CD14-positive monocyte (primary cell): ENCODE data around the gene CHST6. TPM values are rescaled to one million over a fixed set of nuclear protein-coding genes. Genes with fewer than 3 reads are reported as not detected.
"Not testable (repeated sequence)": the region's sequence is repeated elsewhere in the genome, so short reads cannot be mapped to it uniquely, and the experiment has no call there.

Experiments
- DNase-seq, 3 donors: peaks; one replicate each; pipeline ENCODE4 v3.0.0-alpha.2; 2011 to 2022
- H2AFZ ChIP-seq: 2 replicates; pipeline ENCODE4 v1.6.0; 2012; ENCODE audit warnings: mild to moderate bottlenecking, low read depth, low read length, inconsistent platforms; ENCODE audit not compliant: insufficient read depth, poor library complexity, severe bottlenecking
- H3K27ac ChIP-seq, 2 donors: 1 replicate in 1 of 2; 2 replicates in 1 of 2; pipeline ENCODE4 v1.5.1; 2012 to 2013; ENCODE audit warnings: low read length in 2 of 2, control low read depth in 1 of 2, inconsistent platforms in 1 of 2, low read depth in 1 of 2, mild to moderate bottlenecking in 1 of 2
- H3K27me3 ChIP-seq, 2 donors: one replicate each; pipeline versions ENCODE4 v1.6.0 to v1.6.1; 2011 to 2013; ENCODE audit warnings: low read length in 2 of 2; ENCODE audit not compliant: control insufficient read depth in 2 of 2, insufficient read depth in 2 of 2
- H3K36me3 ChIP-seq, 2 donors: replicated peaks in 1 of 2; 1 replicate in 1 of 2; 2 replicates in 1 of 2; pipeline versions ENCODE4 v1.5.1 to v1.6.1; 2012 to 2013; ENCODE audit warnings: low read length in 2 of 2, control low read depth in 1 of 2, inconsistent platforms in 1 of 2, mild to moderate bottlenecking in 1 of 2; ENCODE audit not compliant: insufficient read depth in 2 of 2, control insufficient read depth in 1 of 2
- H3K4me1 ChIP-seq, 2 donors: 1 replicate in 1 of 2; 2 replicates in 1 of 2; pipeline versions ENCODE4 v1.5.1 to v1.6.1; 2012 to 2013; ENCODE audit warnings: low read length in 2 of 2, control low read depth in 1 of 2, inconsistent platforms in 1 of 2, mild to moderate bottlenecking in 1 of 2, moderate library complexity in 1 of 2; ENCODE audit not compliant: insufficient read depth in 2 of 2, control insufficient read depth in 1 of 2
- H3K4me2 ChIP-seq: replicated peaks from 2 replicates; pipeline ENCODE3; 2012; ENCODE audit warnings: low read length, moderate library complexity, mild to moderate bottlenecking; ENCODE audit not compliant: poor library complexity, severe bottlenecking; ENCODE audit errors: extremely low read depth
- H3K4me3 ChIP-seq, 3 experiments: fragments of 200-600 bp in 1 of 3; sonication (generic) in 1 of 3; replicated peaks in 1 of 3; 1 replicate in 2 of 3; 2 replicates in 1 of 3; pipeline ENCODE4 v1.5.1; 2011 to 2013; ENCODE audit warnings: low read length in 3 of 3, mild to moderate bottlenecking in 3 of 3, control low read depth in 2 of 3, low read depth in 2 of 3, inconsistent platforms in 1 of 3, moderate library complexity in 1 of 3
- H3K79me2 ChIP-seq: 2 replicates; pipeline ENCODE4 v1.6.0; 2012; ENCODE audit warnings: mild to moderate bottlenecking, control low read depth, inconsistent platforms, low read length, moderate library complexity; ENCODE audit not compliant: insufficient read depth
- H3K9ac ChIP-seq: 2 replicates; pipeline ENCODE4 v1.6.0; 2017; ENCODE audit warnings: low read length, mild to moderate bottlenecking; ENCODE audit not compliant: insufficient read depth, poor library complexity, severe bottlenecking
- H3K9me3 ChIP-seq, 2 donors: replicated peaks in 1 of 2; 1 replicate in 1 of 2; 2 replicates in 1 of 2; pipeline versions ENCODE4 v1.5.1 to v1.6.1; 2012 to 2013; ENCODE audit warnings: low read length in 2 of 2, control low read depth in 1 of 2; ENCODE audit not compliant: control insufficient read depth in 1 of 2, insufficient read depth in 1 of 2
- H4K20me1 ChIP-seq: 2 replicates; pipeline ENCODE4 v1.6.0; 2012; ENCODE audit warnings: mild to moderate bottlenecking, low read length, control low read depth, moderate library complexity; ENCODE audit not compliant: insufficient read depth
- H3K27ac Mint-ChIP-seq, 7 donors: one replicate each; pipeline ENCODE4 v1.8.0; 2020; ENCODE audit warnings: mild to moderate bottlenecking in 7 of 7, mixed read lengths in 7 of 7, moderate library complexity in 6 of 7, inconsistent platforms in 2 of 7
- H3K27me3 Mint-ChIP-seq, 3 donors: one replicate each; pipeline ENCODE4 v1.8.0; 2021 to 2022; ENCODE audit warnings: low read depth in 3 of 3, mild to moderate bottlenecking in 3 of 3, mixed read lengths in 3 of 3, moderate library complexity in 3 of 3, inconsistent platforms in 1 of 3
- H3K36me3 Mint-ChIP-seq, 2 donors: one replicate each; pipeline ENCODE4 v1.8.0; 2020; ENCODE audit warnings: mixed read lengths in 2 of 2, inconsistent platforms in 1 of 2, mild to moderate bottlenecking in 1 of 2
- H3K4me1 Mint-ChIP-seq: one replicate; pipeline ENCODE4 v1.8.0; 2020; ENCODE audit warnings: mild to moderate bottlenecking, mixed read lengths
- H3K4me3 Mint-ChIP-seq, 2 donors: one replicate each; pipeline ENCODE4 v1.8.0; 2020; ENCODE audit warnings: mild to moderate bottlenecking in 2 of 2, mixed read lengths in 2 of 2, moderate library complexity in 1 of 2
- H3K9me3 Mint-ChIP-seq, 7 donors: one replicate each; pipeline ENCODE4 v1.8.0; 2020 to 2022; ENCODE audit warnings: mixed read lengths in 7 of 7, mild to moderate bottlenecking in 6 of 7, moderate library complexity in 6 of 7, inconsistent platforms in 2 of 7
- WGBS: methylation state at CpG from one replicate; pipeline ENCODE4 v1.1.5; 2013; ENCODE audit warnings: missing lambda C conversion rate; ENCODE audit not compliant: insufficient coverage; 5-methylcytosine and 5-hydroxymethylcytosine counted together
- intact Hi-C, 2 donors: fragments of 100-400 bp; cut with micrococcal nuclease; formaldehyde crosslinking; loops; one replicate each; pipeline versions ENCODE4 v1.15.0 to v1.15.1; 2023
- polyA plus RNA-seq, 3 donors: library from polyadenylated mRNA; depleted of rRNA in 1 of 3; unstranded in 2 of 3; stranded (reverse) in 1 of 3; fragments of 300-500 nt in 2 of 3; fragments of >200 nt in 1 of 3; fragmentation: Illumina TruSeq in 2 of 3; gene quantifications; 1 replicate in 2 of 3; 2 replicates in 1 of 3; pipeline ENCODE4 v1.2.3, GENCODE V29; 2012 to 2021
- TF ChIP-seq, protein P1 (sequence below): fragments of 200-600 bp; IDR thresholded peaks from one replicate; pipeline ENCODE4 v1.8.0; 2022; ENCODE audit warnings: antibody characterized with exemption, mild to moderate bottlenecking

CHST6 gene
- polyA plus RNA-seq, 3 donors, result 0.03 TPM; not detected in 2

DNA sequence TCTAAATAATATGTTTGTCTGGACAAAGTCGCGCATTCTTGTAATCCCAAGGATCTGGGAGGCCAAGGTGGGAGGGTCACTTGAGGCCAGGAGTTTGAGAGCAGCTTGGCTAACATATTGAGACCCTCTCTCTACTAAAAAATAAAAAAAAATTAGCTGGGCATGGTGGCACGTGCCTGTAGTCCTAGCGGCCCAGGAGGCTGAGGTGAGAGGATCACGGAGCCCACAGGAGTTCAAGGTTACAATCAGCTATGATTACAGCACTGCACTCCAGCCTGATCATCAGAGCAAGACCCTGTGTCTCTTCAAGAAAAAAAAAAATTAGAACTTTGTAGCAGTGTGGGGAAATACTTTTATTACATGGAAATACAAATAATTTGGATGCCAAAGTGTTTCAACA is 6.1 kb upstream of the CHST6 start:
- Mint-ChIP-seq H3K27me3 (peaks cover 11 to 22% (median 12%) of the 10 kb centered on the region in 3 donors), H3K36me3 (no peaks in the 10 kb centered on the region), H3K4me3 (no peak overlapping the region), H3K9me3 (no peaks in the 10 kb centered on the region), H3K4me1 (peaks cover 9% of the 10 kb centered on the region), H3K27ac (no peak overlapping the region)
- Histone ChIP-seq H3K27ac (no peak overlapping the region), H3K36me3 (no peaks in the 10 kb centered on the region), H2AFZ (no peak overlapping the region), H3K79me2 (no peaks in the 10 kb centered on the region), H3K9me3 (no peaks in the 10 kb centered on the region), H4K20me1 (no peaks in the 10 kb centered on the region), H3K4me3 (no peak overlapping the region), H3K9ac (no peak overlapping the region), H3K27me3 (peaks cover 0 to 7% of the 10 kb centered on the region in 2 donors), H3K4me2 (no peak overlapping the region), H3K4me1 (peaks cover 10 to 12% of the 10 kb centered on the region in 2 donors)
- intact Hi-C loops, result no loop called here
- TF ChIP-seq, protein P1, sequence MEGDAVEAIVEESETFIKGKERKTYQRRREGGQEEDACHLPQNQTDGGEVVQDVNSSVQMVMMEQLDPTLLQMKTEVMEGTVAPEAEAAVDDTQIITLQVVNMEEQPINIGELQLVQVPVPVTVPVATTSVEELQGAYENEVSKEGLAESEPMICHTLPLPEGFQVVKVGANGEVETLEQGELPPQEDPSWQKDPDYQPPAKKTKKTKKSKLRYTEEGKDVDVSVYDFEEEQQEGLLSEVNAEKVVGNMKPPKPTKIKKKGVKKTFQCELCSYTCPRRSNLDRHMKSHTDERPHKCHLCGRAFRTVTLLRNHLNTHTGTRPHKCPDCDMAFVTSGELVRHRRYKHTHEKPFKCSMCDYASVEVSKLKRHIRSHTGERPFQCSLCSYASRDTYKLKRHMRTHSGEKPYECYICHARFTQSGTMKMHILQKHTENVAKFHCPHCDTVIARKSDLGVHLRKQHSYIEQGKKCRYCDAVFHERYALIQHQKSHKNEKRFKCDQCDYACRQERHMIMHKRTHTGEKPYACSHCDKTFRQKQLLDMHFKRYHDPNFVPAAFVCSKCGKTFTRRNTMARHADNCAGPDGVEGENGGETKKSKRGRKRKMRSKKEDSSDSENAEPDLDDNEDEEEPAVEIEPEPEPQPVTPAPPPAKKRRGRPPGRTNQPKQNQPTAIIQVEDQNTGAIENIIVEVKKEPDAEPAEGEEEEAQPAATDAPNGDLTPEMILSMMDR, result no peak
- no peak for DNase-seq
- WGBS, result 96% methylated on average over 3 of the region's 5 CpGs

DNA sequence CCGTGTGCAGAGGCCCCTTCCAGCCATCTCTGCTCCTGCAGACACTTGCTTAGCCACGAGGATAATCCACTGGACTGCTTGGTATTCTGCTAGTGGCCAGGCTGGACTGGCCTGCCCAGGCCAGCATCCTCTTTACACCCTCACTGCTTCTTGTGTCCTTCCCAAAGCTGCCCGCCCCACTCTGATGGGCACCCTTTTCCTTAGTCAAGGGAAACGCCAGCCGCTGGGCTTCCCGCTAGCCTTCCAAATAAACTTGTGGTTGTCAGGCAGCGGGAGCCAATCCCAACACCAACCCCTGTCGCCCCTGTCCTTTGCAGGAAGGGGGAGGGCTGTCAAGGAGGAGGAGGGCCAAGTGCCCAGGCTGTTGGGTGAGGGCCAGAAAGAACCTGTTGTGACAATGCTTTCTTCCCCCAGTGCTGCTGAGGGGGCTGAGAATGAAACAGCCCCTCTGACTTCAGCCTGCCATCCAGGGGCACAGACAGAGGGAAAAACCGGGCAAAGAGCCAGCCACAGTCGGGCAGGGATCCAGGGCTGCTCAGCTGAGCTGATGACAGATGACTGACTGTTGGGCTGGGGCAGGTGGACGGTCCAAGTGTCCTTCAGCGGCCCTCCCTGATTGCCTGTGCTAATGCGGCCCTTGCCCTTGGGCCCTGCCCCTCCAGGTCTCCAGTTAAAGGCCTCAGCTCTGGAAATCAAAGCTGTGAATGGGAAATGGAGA is 3.5 kb upstream of the CHST6 start:
- intact Hi-C loops, H3K36me3 Mint-ChIP-seq, H3K27ac ChIP-seq, H3K4me2 ChIP-seq, H3K36me3 ChIP-seq, DNase-seq, H3K4me3 Mint-ChIP-seq, H3K9me3 ChIP-seq, H3K4me3 ChIP-seq, H3K27ac Mint-ChIP-seq, H3K9me3 Mint-ChIP-seq, H2AFZ ChIP-seq, H3K9ac ChIP-seq, H3K4me1 Mint-ChIP-seq, H4K20me1 ChIP-seq, H3K79me2 ChIP-seq: not testable (repeated sequence)
- WGBS, result no CpG with 5 or more reads among the region's 13 CpGs
- peaks cover 11 to 29% of the 10 kb centered on the region in 2 donors for H3K27me3 ChIP-seq
- peaks cover 24 to 43% (median 38%) of the 10 kb centered on the region in 3 donors for H3K27me3 Mint-ChIP-seq
- H3K4me1 ChIP-seq, result peaks cover 5 to 10% of the 10 kb centered on the region in 2 donors
